ENCODE measurements around the gene FAM234B. TPM values are rescaled to one million over a fixed set of nuclear protein-coding genes. Genes with fewer than 3 reads are reported as not detected.

The FAM234B gene
- total RNA-seq, 1 experiment from 2014 or later: 2.9 TPM

DNA sequence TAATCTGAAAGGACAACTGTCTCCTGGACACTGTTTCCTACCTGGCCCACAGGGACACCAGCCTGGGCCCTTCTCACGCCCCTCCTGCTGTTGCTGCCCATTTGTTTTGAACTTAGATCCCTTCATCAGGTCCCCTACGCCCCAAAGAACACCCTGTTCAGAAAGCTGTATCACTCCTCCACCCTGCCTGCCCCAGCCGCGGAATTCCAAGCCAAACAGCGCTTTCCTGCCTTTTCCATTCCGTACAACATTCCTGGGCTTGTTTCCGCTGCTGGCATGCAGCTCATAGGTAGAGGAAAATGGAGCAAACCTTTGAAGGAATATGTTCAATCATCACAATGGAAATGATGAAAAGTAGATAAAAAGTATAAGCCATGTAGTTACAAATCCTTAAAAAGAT lies 72.1 kb downstream of the FAM234B start:
- DNase-seq (ENCODE audit: low read depth): no peak

DNA sequence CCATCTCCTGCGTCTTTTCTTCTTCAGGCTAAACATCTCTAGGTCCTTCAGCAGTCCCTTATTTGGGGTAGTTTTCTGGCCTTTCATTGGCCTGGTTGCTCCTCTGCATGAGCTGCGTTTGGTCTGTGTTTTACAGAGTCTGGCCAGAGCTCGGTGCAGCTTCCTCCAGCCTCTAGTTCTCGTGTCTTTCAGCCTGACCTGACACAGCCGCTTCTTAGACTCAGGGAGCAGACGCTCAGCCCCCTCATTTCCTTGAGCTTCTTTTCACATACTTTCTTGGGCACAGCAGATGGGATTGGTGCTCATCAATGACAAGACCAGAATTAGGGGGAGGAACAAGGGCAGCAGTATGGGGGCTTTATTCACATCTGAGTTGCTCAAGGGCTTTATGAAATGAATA lies 72.8 kb downstream of the FAM234B start:
- no peak for DNase-seq (ENCODE audit: low read depth)

DNA sequence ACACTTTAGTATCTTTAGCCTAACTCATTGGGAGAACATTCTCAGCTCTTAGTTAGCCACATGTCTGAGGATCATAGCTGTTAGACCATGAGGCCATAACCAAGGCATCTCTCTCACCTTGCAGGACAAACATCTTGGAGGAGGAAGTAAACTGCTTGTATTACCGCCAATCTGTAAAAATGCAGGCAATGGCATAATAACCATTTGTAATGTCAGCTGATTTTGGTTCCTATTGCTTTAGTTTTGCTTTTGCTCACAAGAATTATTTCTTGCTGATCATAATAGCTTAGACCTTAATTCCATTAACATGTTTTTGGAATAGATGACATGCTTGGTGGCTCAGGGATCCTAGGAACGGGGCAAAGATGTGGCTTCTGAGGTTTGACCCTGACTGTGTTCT lies 75.6 kb downstream of the FAM234B start:
- DNase-seq (ENCODE audit: low read depth): no peak

DNA sequence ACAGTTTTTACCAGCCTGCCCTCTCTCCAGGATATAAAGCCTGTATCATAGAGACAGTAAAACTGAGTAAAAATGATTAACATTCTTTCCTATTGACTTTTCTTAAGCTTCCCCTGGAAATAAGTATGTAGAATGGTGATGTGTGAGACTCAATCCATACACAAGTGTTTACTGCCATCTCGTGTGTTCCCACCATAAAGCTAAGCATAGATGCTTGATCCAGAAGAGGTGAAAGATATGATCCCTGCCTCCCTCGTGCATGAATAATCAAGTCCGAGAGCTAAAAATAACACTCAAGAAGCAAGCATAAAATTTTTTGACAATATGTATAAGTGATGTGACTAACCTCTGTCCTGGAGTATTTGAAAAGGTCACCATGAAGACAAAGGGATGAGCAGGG lies 76.2 kb downstream of the FAM234B start:
- DNase-seq (ENCODE audit: low read depth): no peak

DNA sequence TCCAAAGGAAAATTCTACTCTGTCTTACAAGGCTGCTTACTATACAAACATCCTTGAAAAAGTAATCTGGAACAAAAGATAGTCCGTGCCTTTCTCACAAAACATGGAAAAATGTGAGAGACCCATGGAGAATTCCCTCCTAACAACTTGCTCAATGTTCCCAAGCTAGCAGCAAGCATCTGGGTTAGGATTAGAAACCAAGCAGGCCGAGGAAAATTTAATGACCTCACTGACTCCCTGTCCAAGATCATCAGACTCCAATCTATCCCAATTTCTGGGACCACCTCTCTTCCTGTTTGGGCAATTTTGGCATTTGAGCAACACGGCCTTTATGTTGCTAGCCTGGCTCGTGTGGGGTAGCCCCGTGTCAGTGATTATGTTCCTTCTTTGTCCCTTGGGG lies 77.4 kb downstream of the FAM234B start:
- no peak for DNase-seq (ENCODE audit: low read depth)

DNA sequence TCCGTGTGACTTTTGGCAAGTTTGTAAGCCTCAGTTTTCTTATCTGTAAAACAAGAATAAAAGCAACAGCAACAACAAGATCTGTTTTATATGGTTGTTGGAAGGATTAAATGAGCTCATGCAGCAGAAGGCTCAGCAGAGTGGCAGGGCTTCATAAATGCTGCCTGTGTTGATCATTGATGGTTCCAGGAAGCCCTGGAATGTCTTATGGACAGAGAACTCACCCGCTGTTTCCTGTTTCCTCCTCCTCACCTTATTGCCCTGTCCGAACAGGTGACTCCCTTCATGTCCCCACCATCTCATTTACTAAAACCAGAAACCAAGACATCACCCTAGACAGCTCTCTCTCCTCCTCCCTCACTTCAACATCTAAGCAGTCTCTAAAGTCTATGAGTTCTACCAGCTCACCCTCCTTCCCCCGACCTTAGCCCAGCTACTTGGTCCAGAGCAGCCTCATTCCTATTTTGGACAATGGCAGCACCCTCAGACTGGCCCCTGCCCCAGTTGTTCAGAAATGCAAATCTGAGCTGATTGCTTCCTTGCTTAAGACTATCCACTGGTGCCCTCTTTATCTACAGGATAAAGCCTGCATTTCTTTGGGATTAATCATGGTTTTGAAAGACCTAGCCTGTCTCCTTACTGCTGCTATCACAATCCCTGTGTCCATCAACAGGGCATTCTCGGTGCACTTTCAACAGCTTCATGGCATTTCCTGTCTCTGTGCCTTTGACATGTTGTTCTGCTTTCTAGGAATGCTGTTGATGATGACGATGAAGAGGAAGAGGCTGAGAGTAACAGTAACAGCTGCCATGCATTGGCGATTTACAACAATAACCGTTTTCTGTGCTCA lies 80.7 kb downstream of the FAM234B start:
- DNase-seq (ENCODE audit: low read depth): peak; percentile 73

DNA sequence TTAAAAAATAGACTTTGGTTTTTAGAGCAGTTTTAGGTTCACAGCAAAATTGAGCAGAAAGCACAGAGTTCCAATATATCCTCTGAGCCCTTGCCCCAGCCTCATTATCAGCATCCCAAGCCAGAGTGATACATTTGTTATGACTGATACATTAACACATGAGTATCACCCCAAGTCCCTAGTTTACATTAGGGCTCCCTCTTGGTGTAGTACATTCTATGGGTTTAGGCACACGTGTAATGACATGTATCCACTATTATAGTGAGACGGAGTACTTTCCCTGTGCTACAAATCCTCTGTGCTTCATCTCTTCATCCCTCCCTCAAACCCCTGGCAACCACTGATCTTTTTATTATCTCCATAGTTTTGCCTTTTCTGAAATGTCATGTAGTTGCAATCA lies 81.8 kb downstream of the FAM234B start:
- no peak for DNase-seq (ENCODE audit: low read depth)

DNA sequence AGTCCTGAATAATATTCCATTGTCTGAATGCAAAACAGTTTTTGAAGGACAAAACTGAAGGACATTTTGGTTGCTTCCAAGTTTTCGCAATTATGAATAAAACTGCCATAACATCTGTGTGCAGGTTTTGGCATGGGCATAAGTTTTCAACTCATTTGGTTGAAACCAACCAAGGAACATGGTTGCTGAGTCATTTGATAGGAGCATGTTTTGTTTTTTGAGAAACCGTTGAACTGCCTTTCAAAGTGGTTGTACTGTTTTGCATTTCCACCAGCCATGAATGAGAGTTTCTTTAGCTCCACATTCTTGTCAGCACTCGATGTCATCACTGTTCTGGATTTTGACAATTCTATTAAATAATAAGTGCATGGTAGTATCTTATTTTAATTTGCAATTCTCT lies 82.3 kb downstream of the FAM234B start:
- peak; percentile 19 for DNase-seq (ENCODE audit: low read depth)

DNA sequence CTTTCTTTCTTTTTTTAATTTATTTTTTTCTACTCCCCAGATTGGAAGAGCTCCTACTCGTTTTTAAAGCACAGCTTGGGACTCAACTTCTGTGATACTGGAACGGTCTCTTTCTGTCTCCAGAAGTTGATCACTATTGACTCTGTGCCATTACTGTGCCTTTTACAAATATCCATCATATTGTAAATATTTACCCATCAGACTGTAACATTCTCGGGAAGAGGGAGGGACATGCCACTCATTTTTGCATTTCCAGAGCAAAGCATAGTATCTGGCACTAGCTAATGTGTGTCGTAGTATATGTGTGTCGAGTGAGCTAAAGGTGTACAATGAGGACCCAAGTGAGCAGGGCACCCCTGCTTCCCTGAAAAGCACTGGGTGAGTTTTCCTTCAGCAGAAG lies 83.3 kb downstream of the FAM234B start:
- DNase-seq (ENCODE audit: low read depth): no peak

DNA sequence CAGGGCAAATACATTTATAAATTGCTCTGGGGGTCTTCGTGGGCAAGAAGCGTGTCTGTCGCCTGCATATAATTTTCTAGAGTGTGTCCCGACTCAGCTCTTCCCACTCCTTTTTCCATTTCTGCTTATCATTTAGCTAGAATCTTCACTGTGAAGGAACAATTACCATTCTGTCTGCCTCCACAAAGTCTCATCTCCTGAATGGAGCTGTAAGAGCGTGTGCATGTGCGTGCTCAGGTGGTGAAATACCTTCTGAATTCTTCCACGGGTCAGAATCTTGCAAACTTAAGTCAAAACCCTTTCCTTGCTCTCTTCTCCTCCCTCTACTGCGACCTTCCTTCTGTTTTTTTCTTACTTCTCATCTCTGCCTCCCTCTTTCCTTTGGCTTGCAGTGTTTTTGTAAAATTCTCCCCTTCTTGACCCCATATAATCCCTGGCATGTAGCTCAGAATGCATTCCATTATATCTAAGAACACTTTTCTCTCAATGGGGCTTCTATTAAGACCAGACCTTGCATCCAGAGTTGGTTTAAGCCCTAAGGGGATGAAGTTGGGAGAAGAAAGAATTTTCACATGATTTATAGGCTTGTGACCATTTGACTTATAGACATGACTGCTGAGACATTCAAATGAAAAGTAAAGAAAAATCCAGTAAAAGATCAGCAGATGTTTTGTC lies 84.2 kb downstream of the FAM234B start:
- DNase-seq (ENCODE audit: low read depth): peak; percentile 77

DNA sequence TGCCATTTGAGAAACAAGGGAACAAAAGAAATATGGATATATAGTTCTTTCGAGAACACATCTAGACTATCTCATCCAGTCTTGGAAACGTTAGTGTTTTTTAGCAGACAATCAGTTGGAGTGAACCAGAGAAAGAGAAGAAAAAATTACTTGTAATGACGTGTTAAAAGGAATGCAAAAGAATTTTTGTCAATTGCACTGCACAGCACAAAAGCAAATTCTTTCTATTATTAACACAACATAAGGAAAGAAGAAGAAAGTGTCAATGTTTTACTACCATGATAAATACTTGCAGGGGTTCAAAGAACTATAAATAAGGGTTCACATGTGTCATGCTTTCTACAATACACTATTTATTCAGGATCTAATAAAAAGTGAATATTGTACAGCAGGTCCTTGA lies 86.8 kb downstream of the FAM234B start:
- DNase-seq (ENCODE audit: low read depth): no peak

Other genes starting within 250 kb of the FAM234B start
- 75.4 and 86.6 TPM in 2 replicates for gene DDX47, start 231.0 kb upstream of the FAM234B start, total RNA-seq (2014; rRNA removed; shearing (Covaris generic))
- gene GPRC5A, start 152.8 kb upstream of the FAM234B start, total RNA-seq (2014; rRNA removed; shearing (Covaris generic)): 4.7 and 5.1 TPM in 2 replicates
- not detected in 2 replicates for gene GPRC5D, start 92.2 kb upstream of the FAM234B start, total RNA-seq (2014; rRNA removed; shearing (Covaris generic))
- gene HEBP1, start 44.1 kb upstream of the FAM234B start, total RNA-seq (2014; rRNA removed; shearing (Covaris generic)): 4.1 and 8.9 TPM in 2 replicates
- gene GSG1, start 59.3 kb downstream of the FAM234B start, total RNA-seq (2014; rRNA removed; shearing (Covaris generic)): not detected in 2 replicates
- gene EMP1, start 152.3 kb downstream of the FAM234B start, total RNA-seq (2014; rRNA removed; shearing (Covaris generic)): 71.3 and 120 TPM in 2 replicates